HG03175 (cell line): ENCODE measurements around the gene TTYH1.

Source experiments
- ATAC-seq: cut with Tn5 transposase; IDR thresholded peaks from one replicate; pipeline ENCODE4 v1.9.1; 2021; ENCODE audit warnings: mild to moderate bottlenecking, moderate library complexity; ENCODE audit not compliant: unreplicated experiment

Gene TTYH1

GRCh38 chr19:54421521-54421920 is 6.3 kb downstream of the TTYH1 start:
- ATAC-seq, result no peak

- ATAC-seq, result no peak
These were observed 6.9 kb downstream of the TTYH1 start for GRCh38 chr19:54422136-54422535.

GRCh38 chr19:54424201-54424600 is 8.9 kb downstream of the TTYH1 start:
- no peak for ATAC-seq

- no peak for ATAC-seq
These were observed 9.6 kb downstream of the TTYH1 start for GRCh38 chr19:54424660-54425381.

- ATAC-seq, result no peak
These were observed 10.1 kb downstream of the TTYH1 start for GRCh38 chr19:54425382-54425723.

- no peak for ATAC-seq
These were observed 11.1 kb downstream of the TTYH1 start for GRCh38 chr19:54426291-54426931.

GRCh38 chr19:54427586-54427985 is 12.3 kb downstream of the TTYH1 start:
- ATAC-seq, result no peak

GRCh38 chr19:54428323-54429175 is 13.3 kb downstream of the TTYH1 start:
- ATAC-seq, result no peak

- ATAC-seq, result no peak
These were observed 13.9 kb downstream of the TTYH1 start for GRCh38 chr19:54429176-54429495.

- no peak for ATAC-seq
These were observed 14.4 kb downstream of the TTYH1 start for GRCh38 chr19:54429545-54430227.

- ATAC-seq, result no peak
These were observed 15.3 kb downstream of the TTYH1 start for GRCh38 chr19:54430306-54431254.

GRCh38 chr19:54431255-54431838 is 16.1 kb downstream of the TTYH1 start:
- no peak for ATAC-seq

- no peak for ATAC-seq
These were observed 17.0 kb downstream of the TTYH1 start for GRCh38 chr19:54432144-54432738.

GRCh38 chr19:54433697-54434096 is 18.4 kb downstream of the TTYH1 start:
- ATAC-seq, result no peak

- ATAC-seq, result no peak
These were observed 19.0 kb downstream of the TTYH1 start for GRCh38 chr19:54434112-54434872.

GRCh38 chr19:54434873-54435214 is 19.6 kb downstream of the TTYH1 start:
- no peak for ATAC-seq

- ATAC-seq, result no peak
These were observed 20.3 kb downstream of the TTYH1 start for GRCh38 chr19:54435551-54436016.

GRCh38 chr19:54436031-54436523 is 20.8 kb downstream of the TTYH1 start:
- ATAC-seq, result no peak
